ENCODE results near the gene GTSE1.

DNA sequence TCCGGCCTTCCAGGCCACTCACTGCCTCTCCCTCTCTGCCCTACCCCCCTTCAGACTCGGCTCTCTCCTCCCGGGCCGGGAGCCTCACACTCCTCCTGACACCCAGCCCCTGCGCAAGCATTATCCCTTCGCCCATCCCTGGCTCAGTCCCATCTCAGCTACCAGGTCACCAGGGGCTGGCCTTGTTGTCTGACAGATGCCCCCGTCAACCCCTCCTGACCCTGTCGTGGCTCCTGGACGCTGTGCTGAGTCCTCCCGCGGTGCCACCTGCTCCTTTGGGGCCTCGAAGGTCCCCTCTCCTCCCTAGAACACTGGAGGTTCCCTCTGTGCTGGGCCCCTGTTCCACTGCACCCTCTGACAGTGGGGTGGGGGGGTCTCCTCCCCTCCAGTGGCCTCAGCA lies 71.8 kb downstream of the GTSE1 start:
- TF ChIP-seq, protein P1, sequence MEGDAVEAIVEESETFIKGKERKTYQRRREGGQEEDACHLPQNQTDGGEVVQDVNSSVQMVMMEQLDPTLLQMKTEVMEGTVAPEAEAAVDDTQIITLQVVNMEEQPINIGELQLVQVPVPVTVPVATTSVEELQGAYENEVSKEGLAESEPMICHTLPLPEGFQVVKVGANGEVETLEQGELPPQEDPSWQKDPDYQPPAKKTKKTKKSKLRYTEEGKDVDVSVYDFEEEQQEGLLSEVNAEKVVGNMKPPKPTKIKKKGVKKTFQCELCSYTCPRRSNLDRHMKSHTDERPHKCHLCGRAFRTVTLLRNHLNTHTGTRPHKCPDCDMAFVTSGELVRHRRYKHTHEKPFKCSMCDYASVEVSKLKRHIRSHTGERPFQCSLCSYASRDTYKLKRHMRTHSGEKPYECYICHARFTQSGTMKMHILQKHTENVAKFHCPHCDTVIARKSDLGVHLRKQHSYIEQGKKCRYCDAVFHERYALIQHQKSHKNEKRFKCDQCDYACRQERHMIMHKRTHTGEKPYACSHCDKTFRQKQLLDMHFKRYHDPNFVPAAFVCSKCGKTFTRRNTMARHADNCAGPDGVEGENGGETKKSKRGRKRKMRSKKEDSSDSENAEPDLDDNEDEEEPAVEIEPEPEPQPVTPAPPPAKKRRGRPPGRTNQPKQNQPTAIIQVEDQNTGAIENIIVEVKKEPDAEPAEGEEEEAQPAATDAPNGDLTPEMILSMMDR (IDR thresholded peaks at IDR 0.05), result no peak
- no peak for TF ChIP-seq ZFX (IDR thresholded peaks at IDR 0.05; ENCODE audit: borderline replicate concordance)
